ENCODE results near the gene CEBPE. TPM values are rescaled to one million over a fixed set of nuclear protein-coding genes. Genes with fewer than 3 reads are reported as not detected.

Gene CEBPE
- total and polyA plus RNA-seq, 2 donors (not counting 1 experiment from before 2014, with no cell fraction given) = 0.37 to 0.45 TPM

DNA sequence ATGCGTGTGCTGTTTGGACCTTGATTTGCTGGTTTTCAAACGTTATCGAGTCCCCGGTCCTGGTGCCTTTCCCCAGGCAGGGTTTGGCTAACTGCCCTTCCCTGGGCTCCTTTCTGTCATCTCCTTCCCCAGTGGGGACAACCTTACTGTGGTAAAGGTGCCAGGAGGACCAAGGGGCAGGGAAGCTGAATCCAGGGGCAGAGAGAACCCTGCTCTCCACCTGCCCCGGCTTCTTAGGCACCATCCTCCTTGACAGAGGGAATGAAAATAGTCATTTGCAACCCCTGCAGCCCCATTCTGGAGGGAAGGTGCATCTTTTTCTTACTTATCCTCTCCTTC, 5.0 kb downstream of the CEBPE start:
- POLR2A ChIA-PET = no interaction called here

More for the DNA sequence above, 5.0 kb downstream of the CEBPE start:
- H3K9me3 ChIP-seq (ENCODE audit: control extremely low read depth in 1 of 3, control insufficient read depth in 2 of 3, insufficient read depth in 1 of 3, low read length in 2 of 3) = no peaks in the 10 kb centered on the region
- no peak overlapping the region for H2AFZ ChIP-seq (ENCODE audit: insufficient read depth, low read depth, low read length, poor library complexity, severe bottlenecking)
- H3K9ac ChIP-seq (ENCODE audit: low read length) = no peak overlapping the region
- H3K27ac Mint-ChIP-seq = no peak overlapping the region
- no peaks in the 10 kb centered on the region for H3K9me3 Mint-ChIP-seq (ENCODE audit: insufficient read depth)
- H3K27ac ChIP-seq (ENCODE audit: low read length in 2 of 2) = no peak overlapping the region
- no peak for ATAC-seq (ENCODE audit: low read depth)
- CTCF ChIA-PET = no interaction called here
- peaks cover 3 to 4% of the 10 kb centered on the region in 2 donors for H3K4me1 ChIP-seq (ENCODE audit: control insufficient read depth in 2 of 2, insufficient read depth in 2 of 2, low read length in 2 of 2)
- H3K4me1 Mint-ChIP-seq = peaks cover 5% of the 10 kb centered on the region
- no peaks in the 10 kb centered on the region for H3K79me2 ChIP-seq (ENCODE audit: control insufficient read depth, insufficient read depth, low read length)
- no peaks in the 10 kb centered on the region for H3K36me3 ChIP-seq (replicated peaks in 1 of 2; ENCODE audit: control extremely low read depth in 1 of 2, control insufficient read depth in 1 of 2, extremely low read depth in 1 of 2, insufficient read depth in 2 of 2, low read length in 1 of 2)
- no peak for DNase-seq
- peaks cover 19% of the 10 kb centered on the region for H3K27me3 Mint-ChIP-seq
- no peak overlapping the region for H3K4me3 ChIP-seq (ENCODE audit: control extremely low read depth in 1 of 5, extremely low read depth in 1 of 5, insufficient read depth in 1 of 5, low read depth in 2 of 5, low read length in 4 of 5)
- H3K4me2 ChIP-seq (replicated peaks; ENCODE audit: low read depth, low read length, poor library complexity, severe bottlenecking) = no peak overlapping the region
- whole genome bisulfite sequencing (ENCODE audit: insufficient coverage) = 89% methylated on average over 5 of the region's 5 CpGs
- H4K20me1 ChIP-seq (ENCODE audit: control insufficient read depth, insufficient read depth, low read length, poor library complexity, severe bottlenecking) = no peaks in the 10 kb centered on the region
- H3K27me3 ChIP-seq (replicated peaks in 1 of 4; ENCODE audit: control extremely low read depth in 1 of 4, control insufficient read depth in 3 of 4, insufficient read depth in 4 of 4, low read length in 3 of 4) = peaks cover 0 to 30% (median 11%) of the 10 kb centered on the region in 4 experiments
- TF ChIP-seq CTCF (IDR thresholded peaks at IDR 0.05) (no peak), EZH2 (IDR thresholded peaks at IDR 0.05; ENCODE audit: borderline replicate concordance, insufficient read depth, low read depth, low read length, poor library complexity, severe bottlenecking) (no peak)
- intact Hi-C loops (cut with micrococcal nuclease) = no loop called here
- H3K4me3 Mint-ChIP-seq = no peak overlapping the region

Data from B cell (primary cell).